Mesothelial cell of epicardium (in vitro differentiated cells): ENCODE measurements around the gene IQGAP1. TPM values are rescaled to one million over a fixed set of nuclear protein-coding genes. Genes with fewer than 3 reads are reported as not detected.
A peak's percentile ranks its signal among the peaks of the same experiment; 100 is the strongest.

ENCODE experiments used
- DNase-seq, 2 experiments: peaks; one replicate each; pipeline ENCODE4 v3.0.0; 2021; ENCODE audit warnings: low spot score in 2 of 2; ENCODE audit not compliant: unreplicated experiment in 2 of 2
- H3K27ac Mint-ChIP-seq: 2 replicates; pipeline ENCODE4 v1.8.0; 2021; ENCODE audit warnings: mixed read lengths
- H3K27me3 Mint-ChIP-seq: 2 replicates; pipeline ENCODE4 v1.8.0; 2021; ENCODE audit warnings: low read depth, mixed read lengths
- H3K36me3 Mint-ChIP-seq: 2 replicates; pipeline ENCODE4 v1.8.0; 2021; ENCODE audit warnings: mixed read lengths
- H3K4me1 Mint-ChIP-seq: 2 replicates; pipeline ENCODE4 v1.8.0; 2021; ENCODE audit warnings: mixed read lengths
- H3K4me3 Mint-ChIP-seq: 2 replicates; pipeline ENCODE4 v1.8.0; 2021; ENCODE audit warnings: mild to moderate bottlenecking, moderate library complexity, mixed read lengths
- H3K9me3 Mint-ChIP-seq: 2 replicates; pipeline ENCODE4 v1.8.0; 2021; ENCODE audit warnings: mixed read lengths
- total RNA-seq: library from RNA; stranded (reverse); gene quantifications from 3 replicates; pipeline ENCODE4 v1.2.1, GENCODE V29; 2021
- TF ChIP-seq, protein P1 (sequence below): fragments of 200-600 bp; sonication (generic); IDR thresholded peaks from one replicate; pipeline ENCODE4 v1.5.0; 2021; ENCODE audit warnings: antibody characterized with exemption; ENCODE audit not compliant: unreplicated experiment

The IQGAP1 gene
- total RNA-seq, 1 donor from 2014 or later = 110 TPM

- DNase-seq = no peak
- H3K27ac Mint-ChIP-seq = no peak overlapping the region
- H3K4me1 Mint-ChIP-seq = peaks cover 11% of the 10 kb centered on the region
- peaks cover 14% of the 10 kb centered on the region for H3K9me3 Mint-ChIP-seq
- no peak overlapping the region for H3K4me3 Mint-ChIP-seq
- H3K36me3 Mint-ChIP-seq = peaks cover 6% of the 10 kb centered on the region
- TF ChIP-seq, protein P1, sequence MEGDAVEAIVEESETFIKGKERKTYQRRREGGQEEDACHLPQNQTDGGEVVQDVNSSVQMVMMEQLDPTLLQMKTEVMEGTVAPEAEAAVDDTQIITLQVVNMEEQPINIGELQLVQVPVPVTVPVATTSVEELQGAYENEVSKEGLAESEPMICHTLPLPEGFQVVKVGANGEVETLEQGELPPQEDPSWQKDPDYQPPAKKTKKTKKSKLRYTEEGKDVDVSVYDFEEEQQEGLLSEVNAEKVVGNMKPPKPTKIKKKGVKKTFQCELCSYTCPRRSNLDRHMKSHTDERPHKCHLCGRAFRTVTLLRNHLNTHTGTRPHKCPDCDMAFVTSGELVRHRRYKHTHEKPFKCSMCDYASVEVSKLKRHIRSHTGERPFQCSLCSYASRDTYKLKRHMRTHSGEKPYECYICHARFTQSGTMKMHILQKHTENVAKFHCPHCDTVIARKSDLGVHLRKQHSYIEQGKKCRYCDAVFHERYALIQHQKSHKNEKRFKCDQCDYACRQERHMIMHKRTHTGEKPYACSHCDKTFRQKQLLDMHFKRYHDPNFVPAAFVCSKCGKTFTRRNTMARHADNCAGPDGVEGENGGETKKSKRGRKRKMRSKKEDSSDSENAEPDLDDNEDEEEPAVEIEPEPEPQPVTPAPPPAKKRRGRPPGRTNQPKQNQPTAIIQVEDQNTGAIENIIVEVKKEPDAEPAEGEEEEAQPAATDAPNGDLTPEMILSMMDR = no peak
- no peaks in the 10 kb centered on the region for H3K27me3 Mint-ChIP-seq
Measured at GRCh38 chr15:90379263-90379662, 8.8 kb upstream of the IQGAP1 start.

- TF ChIP-seq, protein P1 = no peak
- H3K27me3 Mint-ChIP-seq = no peaks in the 10 kb centered on the region
- H3K36me3 Mint-ChIP-seq = peaks cover 6% of the 10 kb centered on the region
- peaks cover 11% of the 10 kb centered on the region for H3K4me1 Mint-ChIP-seq
- no peak overlapping the region for H3K4me3 Mint-ChIP-seq
- H3K27ac Mint-ChIP-seq = peak overlapping the region; percentile 21
- H3K9me3 Mint-ChIP-seq = peaks cover 10% of the 10 kb centered on the region
- no peak for DNase-seq
Measured at GRCh38 chr15:90381515-90381914, 6.5 kb upstream of the IQGAP1 start.

- TF ChIP-seq, protein P1 = no peak
- peaks cover 10% of the 10 kb centered on the region for H3K9me3 Mint-ChIP-seq
- no peak overlapping the region for H3K27ac Mint-ChIP-seq
- no peak for DNase-seq
- no peaks in the 10 kb centered on the region for H3K27me3 Mint-ChIP-seq
- H3K36me3 Mint-ChIP-seq = peaks cover 6% of the 10 kb centered on the region
- H3K4me1 Mint-ChIP-seq = peaks cover 11% of the 10 kb centered on the region
- H3K4me3 Mint-ChIP-seq = no peak overlapping the region
Measured at GRCh38 chr15:90382320-90382719, 5.7 kb upstream of the IQGAP1 start.

DNA sequence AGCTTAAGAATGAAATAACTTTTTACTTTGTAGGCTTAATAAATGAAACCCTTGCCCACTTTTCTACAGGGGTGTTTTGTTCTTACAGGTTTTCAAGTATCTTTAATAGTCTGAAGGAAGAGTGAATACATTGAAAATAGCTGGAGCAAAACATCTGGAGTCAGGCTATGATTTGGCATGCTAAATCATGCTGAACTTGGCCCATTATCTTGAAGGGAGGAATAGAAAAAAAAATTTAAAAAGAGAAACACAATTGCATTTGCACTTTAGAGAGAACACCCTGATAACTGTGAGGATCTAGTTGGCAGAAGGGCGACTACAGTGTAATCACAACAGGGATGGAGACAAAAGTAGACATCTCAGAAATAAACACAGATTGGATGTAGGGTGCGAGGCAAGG lies 1.8 kb upstream of the IQGAP1 start:
- Mint-ChIP-seq H3K9me3 (no peaks in the 10 kb centered on the region), H3K27ac (peak overlapping the region; percentile 6), H3K27me3 (no peaks in the 10 kb centered on the region), H3K36me3 (peaks cover 1% of the 10 kb centered on the region), H3K4me3 (no peak overlapping the region), H3K4me1 (peaks cover 33% of the 10 kb centered on the region)
- TF ChIP-seq, protein P1 = no peak
- no peak for DNase-seq

DNA sequence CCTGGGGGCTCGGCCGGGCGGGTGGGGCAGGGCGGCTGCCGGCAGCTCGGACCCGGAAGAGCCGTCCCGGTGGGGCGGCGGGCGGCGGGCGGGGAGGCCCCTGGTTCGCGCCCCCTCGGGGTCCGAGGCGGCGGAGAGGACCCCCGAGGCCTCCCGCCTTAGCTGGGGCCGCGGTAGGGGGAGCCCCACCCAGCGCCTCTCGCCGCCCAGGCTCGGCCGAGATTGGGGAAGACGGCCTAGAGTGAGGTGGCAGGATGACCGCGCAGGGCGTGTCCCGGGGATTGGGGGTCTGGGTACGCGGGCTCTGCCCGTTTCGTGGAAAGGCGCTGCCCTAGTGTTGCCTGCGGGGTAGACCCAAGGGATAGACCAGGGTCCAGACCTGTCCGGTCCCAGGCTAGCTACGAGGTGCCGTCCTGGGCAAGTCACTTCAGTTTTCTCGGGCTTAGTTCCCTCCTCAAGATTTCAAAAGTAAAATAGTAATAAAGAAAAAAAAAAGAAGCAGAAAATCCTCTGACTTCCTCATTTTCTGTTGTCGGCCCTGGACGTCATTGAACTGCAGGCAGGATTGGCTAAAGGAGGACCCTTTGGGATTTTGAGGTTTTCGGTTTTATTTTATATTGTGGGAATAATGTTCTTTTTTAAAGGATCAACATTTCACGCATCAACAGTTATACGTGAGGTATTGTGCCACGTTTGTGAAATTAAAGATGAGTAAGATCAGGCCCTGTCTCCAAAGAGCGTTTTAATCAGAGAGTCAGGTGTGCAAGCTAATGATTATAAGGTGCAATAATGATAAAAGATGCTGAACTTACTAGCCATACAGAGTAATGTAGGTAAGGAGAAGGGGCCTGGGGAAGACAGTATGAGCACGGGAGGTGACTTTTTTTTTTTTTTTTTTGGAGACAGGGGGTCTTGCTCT lies 679 bp downstream of the IQGAP1 start:
- Mint-ChIP-seq H3K4me1 (peaks cover 36% of the 10 kb centered on the region), H3K36me3 (peaks cover 8% of the 10 kb centered on the region), H3K4me3 (peak overlapping the region; percentile 90), H3K9me3 (no peaks in the 10 kb centered on the region), H3K27ac (peak overlapping the region; percentile 96), H3K27me3 (no peaks in the 10 kb centered on the region)
- DNase-seq = peak; percentile 41 to 68
- TF ChIP-seq, protein P1 = no peak
